Myometrial cell (primary cell): ENCODE data around the gene NUP62CL. TPM values are rescaled to one million over a fixed set of nuclear protein-coding genes. Genes with fewer than 3 reads are reported as not detected.

Experiments used
- total RNA-seq: library from RNA; depleted of rRNA; stranded (reverse); fragments of >200 nt; gene quantifications from 2 replicates; pipeline ENCODE4 v1.2.3, GENCODE V29; 2015

Gene NUP62CL
- total RNA-seq, result 1.4 TPM in 1 of 2 replicates, not detected in the other

GRCh38 chrX:107205770-107206696, at the start of gene NUP62CL, which contains the start of gene DNAAF6:
Gene NUP62CL (minus strand): TSS chrX:107206433. CDS start chrX:107175146, 31,287 bp downstream.
Gene DNAAF6 (plus strand): TSS chrX:107206611. CDS start chrX:107212876, 6,265 bp downstream.

GRCh38 chrX:107118322-107119147, 87.7 kb downstream of the NUP62CL start, which contains the start of gene RBM41:
Gene RBM41 (minus strand): TSS chrX:107118822. CDS start chrX:107118773, 49 bp downstream.

Other genes starting within 250 kb of the NUP62CL start
- 18.8 and 19.9 TPM in 2 replicates for gene MORC4, start 206.2 kb downstream of the NUP62CL start, total RNA-seq
- 6.9 and 9.4 TPM in 2 replicates for gene RBM41, start 87.6 kb downstream of the NUP62CL start, total RNA-seq
- gene DNAAF6, start 178 bp upstream of the NUP62CL start, total RNA-seq, result not detected in 2 replicates
- gene FRMPD3, start 243.2 kb upstream of the NUP62CL start, total RNA-seq, result not detected in 2 replicates